Large intestine (tissue), 3 donors: Measurements from ENCODE around the gene IL13RA2. TPM values are rescaled to one million over a fixed set of nuclear protein-coding genes. Genes with fewer than 3 reads are reported as not detected.

Source experiments
- DNase-seq, 2 donors: peaks; one replicate each; pipeline versions ENCODE4 v3.0.0 to v3.0.0-alpha.2; 2013
- H3K27ac ChIP-seq: one replicate; pipeline ENCODE4 v1.5.1; 2013; ENCODE audit warnings: low read length
- H3K27me3 ChIP-seq: 2 replicates; pipeline ENCODE4 v1.6.1; 2013; ENCODE audit warnings: low read length; ENCODE audit not compliant: control insufficient read depth, insufficient read depth
- H3K36me3 ChIP-seq: 2 replicates; pipeline ENCODE4 v1.6.1; 2013; ENCODE audit warnings: low read length; ENCODE audit not compliant: control insufficient read depth, insufficient read depth
- H3K4me1 ChIP-seq: one replicate; pipeline ENCODE4 v1.6.1; 2013; ENCODE audit warnings: low read length; ENCODE audit not compliant: control insufficient read depth, insufficient read depth
- H3K4me3 ChIP-seq: one replicate; pipeline ENCODE4 v1.5.1; 2013; ENCODE audit warnings: low read length
- H3K9me3 ChIP-seq: one replicate; pipeline ENCODE4 v1.6.1; 2013; ENCODE audit warnings: mild to moderate bottlenecking, low read depth, low read length, moderate library complexity; ENCODE audit not compliant: control insufficient read depth
- WGBS: methylation state at CpG from one replicate; pipeline ENCODE4 v1.1.5; 2013; ENCODE audit warnings: low lambda C conversion rate; ENCODE audit not compliant: insufficient coverage; 5-methylcytosine and 5-hydroxymethylcytosine counted together
- polyA plus RNA-seq: library from polyadenylated mRNA; unstranded; fragments of 120-200 nt; gene quantifications from one replicate; pipeline ENCODE4 v1.2.1, GENCODE V29; 2013

The IL13RA2 gene
- polyA plus RNA-seq, 1 donor: 0.27 TPM

- no CpG with 5 or more reads among the region's 6 CpGs for WGBS
- H3K9me3 ChIP-seq: no peaks in the 10 kb centered on the region
These were observed 17.5 kb downstream of the IL13RA2 start for GRCh38 chrX:114999906-115000305.

GRCh38 chrX:114997779-114998178 is 19.6 kb downstream of the IL13RA2 start:
- no peak for DNase-seq
- Histone ChIP-seq H3K27ac (no peak overlapping the region), H3K36me3 (no peaks in the 10 kb centered on the region), H3K4me3 (no peak overlapping the region), H3K27me3 (no peaks in the 10 kb centered on the region), H3K4me1 (no peaks in the 10 kb centered on the region), H3K9me3 (no peaks in the 10 kb centered on the region)
- WGBS: 100% methylated on average over 1 of the region's 2 CpGs

More at GRCh38 chrX:114999906-115000305, 17.5 kb downstream of the IL13RA2 start:
- H3K27ac ChIP-seq: no peak overlapping the region
- no peak for DNase-seq
- no peaks in the 10 kb centered on the region for H3K36me3 ChIP-seq
- H3K4me1 ChIP-seq: no peaks in the 10 kb centered on the region
- no peak overlapping the region for H3K4me3 ChIP-seq
- no peaks in the 10 kb centered on the region for H3K27me3 ChIP-seq

- H3K9me3 ChIP-seq: no peaks in the 10 kb centered on the region
- H3K4me1 ChIP-seq: no peaks in the 10 kb centered on the region
- no peak overlapping the region for H3K4me3 ChIP-seq
- no peaks in the 10 kb centered on the region for H3K27me3 ChIP-seq
- WGBS: no CpG with 5 or more reads among the region's 5 CpGs
- no peak for DNase-seq
- no peak overlapping the region for H3K27ac ChIP-seq
- H3K36me3 ChIP-seq: no peaks in the 10 kb centered on the region
These were observed 31.3 kb downstream of the IL13RA2 start for GRCh38 chrX:114985967-114986592.

- DNase-seq: no peak
- no CpG with 5 or more reads among the region's 2 CpGs for WGBS
- Histone ChIP-seq H3K9me3 (no peaks in the 10 kb centered on the region), H3K4me3 (no peak overlapping the region), H3K36me3 (no peaks in the 10 kb centered on the region), H3K27me3 (no peaks in the 10 kb centered on the region), H3K27ac (no peak overlapping the region), H3K4me1 (no peaks in the 10 kb centered on the region)
These were observed 41.1 kb downstream of the IL13RA2 start for GRCh38 chrX:114976292-114976691.

GRCh38 chrX:114973013-114973412 is 44.4 kb downstream of the IL13RA2 start:
- no peak for DNase-seq
- no peaks in the 10 kb centered on the region for H3K36me3 ChIP-seq
- no peaks in the 10 kb centered on the region for H3K4me1 ChIP-seq
- H3K4me3 ChIP-seq: no peak overlapping the region
- H3K9me3 ChIP-seq: no peaks in the 10 kb centered on the region
- no peak overlapping the region for H3K27ac ChIP-seq
- no peaks in the 10 kb centered on the region for H3K27me3 ChIP-seq

GRCh38 chrX:114970806-114971205 is 46.6 kb downstream of the IL13RA2 start:
- H3K9me3 ChIP-seq: no peaks in the 10 kb centered on the region
- no CpG with 5 or more reads among the region's 3 CpGs for WGBS
- H3K27me3 ChIP-seq: no peaks in the 10 kb centered on the region
- no peak overlapping the region for H3K4me3 ChIP-seq
- H3K36me3 ChIP-seq: no peaks in the 10 kb centered on the region
- no peak for DNase-seq
- H3K27ac ChIP-seq: no peak overlapping the region
- no peaks in the 10 kb centered on the region for H3K4me1 ChIP-seq

GRCh38 chrX:114964374-114964773 is 53.0 kb downstream of the IL13RA2 start:
- WGBS: no CpG with 5 or more reads among the region's 3 CpGs

GRCh38 chrX:114962209-114962608 is 55.2 kb downstream of the IL13RA2 start:
- Histone ChIP-seq H3K36me3 (no peaks in the 10 kb centered on the region), H3K27ac (no peak overlapping the region), H3K27me3 (no peaks in the 10 kb centered on the region), H3K9me3 (no peaks in the 10 kb centered on the region), H3K4me3 (no peak overlapping the region), H3K4me1 (no peaks in the 10 kb centered on the region)
- DNase-seq: no peak

More at GRCh38 chrX:114964374-114964773, 53.0 kb downstream of the IL13RA2 start:
- no peak for DNase-seq
- Histone ChIP-seq H3K4me3 (no peak overlapping the region), H3K27ac (no peak overlapping the region), H3K36me3 (no peaks in the 10 kb centered on the region), H3K4me1 (no peaks in the 10 kb centered on the region), H3K9me3 (no peaks in the 10 kb centered on the region), H3K27me3 (no peaks in the 10 kb centered on the region)

GRCh38 chrX:114959729-114960128 is 57.7 kb downstream of the IL13RA2 start:
- no peak for DNase-seq
- Histone ChIP-seq H3K4me1 (no peaks in the 10 kb centered on the region), H3K9me3 (no peaks in the 10 kb centered on the region), H3K4me3 (no peak overlapping the region), H3K27me3 (no peaks in the 10 kb centered on the region), H3K36me3 (no peaks in the 10 kb centered on the region), H3K27ac (no peak overlapping the region)
